NK-92 (cell line): Measurements from ENCODE around the gene NHEJ1.

Experiments used
- DNase-seq: peaks from one replicate; lab custom pipeline; 2025; ENCODE audit not compliant: unreplicated experiment; lab: John Stamatoyannopoulos, UW

Gene NHEJ1

GRCh38 chr2:219090436-219091299 lies 69.9 kb downstream of the NHEJ1 start:
- no peak for DNase-seq

- no peak for DNase-seq
These were observed 71.3 kb downstream of the NHEJ1 start for GRCh38 chr2:219089330-219089729.

- DNase-seq, result no peak
These were observed 72.8 kb downstream of the NHEJ1 start for GRCh38 chr2:219087848-219088247.

- no peak for DNase-seq
These were observed 73.3 kb downstream of the NHEJ1 start for GRCh38 chr2:219087361-219087760.

- no peak for DNase-seq
These were observed 74.4 kb downstream of the NHEJ1 start for GRCh38 chr2:219086196-219086595.

GRCh38 chr2:219084791-219085190 lies 75.8 kb downstream of the NHEJ1 start:
- DNase-seq, result no peak

- DNase-seq, result no peak
These were observed 78.2 kb downstream of the NHEJ1 start for GRCh38 chr2:219082332-219082958.

GRCh38 chr2:219081701-219082331 lies 78.8 kb downstream of the NHEJ1 start:
- no peak for DNase-seq

- no peak for DNase-seq
These were observed 79.5 kb downstream of the NHEJ1 start for GRCh38 chr2:219081096-219081495.

- no peak for DNase-seq
These were observed 81.2 kb downstream of the NHEJ1 start for GRCh38 chr2:219079417-219079816.

GRCh38 chr2:219078951-219079350 lies 81.7 kb downstream of the NHEJ1 start:
- no peak for DNase-seq

- no peak for DNase-seq
These were observed 82.5 kb downstream of the NHEJ1 start for GRCh38 chr2:219078126-219078525.

- no peak for DNase-seq
These were observed 84.4 kb downstream of the NHEJ1 start for GRCh38 chr2:219076253-219076652.

- DNase-seq, result no peak
These were observed 87.0 kb downstream of the NHEJ1 start for GRCh38 chr2:219073413-219074129.

GRCh38 chr2:219072741-219073250 lies 87.8 kb downstream of the NHEJ1 start:
- no peak for DNase-seq

GRCh38 chr2:219071131-219071816 lies 89.3 kb downstream of the NHEJ1 start:
- DNase-seq, result no peak

- no peak for DNase-seq
These were observed 95.1 kb downstream of the NHEJ1 start for GRCh38 chr2:219065484-219065883.

GRCh38 chr2:219062081-219062480 lies 98.5 kb downstream of the NHEJ1 start:
- no peak for DNase-seq

GRCh38 chr2:219060821-219061791 lies 99.5 kb downstream of the NHEJ1 start, which contains the start of gene IHH:
Gene IHH (minus strand): TSS chr2:219060921. CDS start chr2:219060467, 454 bp downstream.
- no peak for DNase-seq
